SK-N-SH treated with all-trans-retinoic acid at 6 μM for 48 hours (cell line): ENCODE data around the gene CETN2.

Source experiments
- BACH2 ChIP-seq: fragments of 250-450 bp; sonication (Bioruptor Pico); IDR thresholded peaks from 2 replicates; pipeline ENCODE4 v1.9.0; 2021; ENCODE audit warnings: mild to moderate bottlenecking, borderline replicate concordance
- GLIS3 ChIP-seq: fragments of 250-450 bp; sonication (Bioruptor Pico); IDR thresholded peaks from 2 replicates; pipeline ENCODE4 v1.5.0; 2020; ENCODE audit warnings: mild to moderate bottlenecking, moderate library complexity
- PATZ1 ChIP-seq: fragments of 250-450 bp; sonication (Bioruptor Pico); IDR thresholded peaks from 2 replicates; pipeline ENCODE4 v1.8.0; 2020; ENCODE audit warnings: mild to moderate bottlenecking, moderate library complexity, borderline replicate concordance
- RARB ChIP-seq: fragments of 250-450 bp; sonication (Bioruptor Pico); IDR thresholded peaks from 2 replicates; pipeline ENCODE4 v1.8.0; 2021; ENCODE audit warnings: mild to moderate bottlenecking, moderate library complexity
- ZNF70 ChIP-seq: fragments of 450-650 bp; formaldehyde crosslinking; IDR thresholded peaks from 2 replicates; pipeline ENCODE4 v1.5.0; 2020; ENCODE audit warnings: mild to moderate bottlenecking, moderate library complexity
- ZNF8 ChIP-seq: fragments of 450-650 bp; formaldehyde crosslinking; IDR thresholded peaks from 2 replicates; pipeline ENCODE4 v1.5.0; 2020; ENCODE audit warnings: mild to moderate bottlenecking, moderate library complexity

DNA sequence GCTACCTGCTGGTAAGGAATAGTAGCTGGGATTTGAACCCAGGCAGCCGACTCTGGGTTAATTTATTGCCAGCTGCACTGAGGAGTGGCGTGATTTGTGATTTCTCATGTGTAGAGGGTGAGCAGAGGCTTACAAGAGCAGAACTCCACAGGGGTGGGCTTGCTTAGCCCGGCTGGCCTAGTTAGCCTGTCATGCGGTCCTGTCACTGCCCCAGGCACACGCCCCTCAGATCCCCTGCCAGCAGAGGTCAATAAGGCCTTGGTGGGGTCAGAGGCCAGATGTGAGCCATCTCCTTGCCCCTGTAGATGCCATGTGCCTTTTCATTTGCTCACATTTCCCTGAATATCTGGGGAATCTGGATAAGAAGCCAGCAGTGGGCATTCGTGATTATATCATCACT, 13.7 kb upstream of the CETN2 start:
- TF ChIP-seq ZNF8 (CRISPR knock-in tag) (no peak), PATZ1 (CRISPR knock-in tag) (no peak), BACH2 (CRISPR knock-in tag) (no peak), GLIS3 (CRISPR knock-in tag) (no peak), ZNF70 (no peak), RARB (no peak)
